SU-DHL-6 (cell line): ENCODE data around the gene MAP1B.

Source experiments
- EZH2phosphoT487 ChIP-seq: fragments of 200-600 bp; sonication (generic), shearing (Covaris generic); conservative IDR thresholded peaks from 2 replicates; pipeline ENCODE4 v1.6.1; 2018; ENCODE audit warnings: mild to moderate bottlenecking, antibody characterized with exemption, low read length, moderate library complexity, mixed read lengths
- TF ChIP-seq, protein P1 (sequence below): fragments of 200-600 bp; sonication (generic); IDR thresholded peaks from one replicate; pipeline ENCODE4 v1.5.1; 2017; ENCODE audit warnings: antibody characterized with exemption, mild to moderate bottlenecking, low read length, moderate library complexity; ENCODE audit not compliant: insufficient read depth, poor library complexity, severe bottlenecking

DNA sequence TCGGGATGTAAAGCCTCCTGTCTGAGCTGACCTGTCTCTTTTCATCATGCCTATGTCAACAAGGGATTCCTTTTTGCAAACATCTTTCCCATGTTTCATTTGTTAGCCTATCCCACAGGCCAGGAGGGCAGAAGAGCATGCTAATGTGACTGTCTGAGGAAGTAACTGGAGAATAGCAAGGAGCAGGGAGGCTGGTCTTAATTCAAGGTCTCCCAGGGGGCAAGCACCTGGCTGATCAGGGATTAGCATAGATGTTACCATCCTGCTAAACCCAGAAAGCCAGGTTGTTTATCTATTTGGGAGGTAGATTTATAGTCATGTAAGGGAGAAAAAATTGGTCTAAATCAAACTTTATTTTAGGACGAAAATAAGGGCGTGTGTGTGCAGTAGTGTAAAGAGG, 36.7 kb upstream of the MAP1B start:
- TF ChIP-seq, protein P1, sequence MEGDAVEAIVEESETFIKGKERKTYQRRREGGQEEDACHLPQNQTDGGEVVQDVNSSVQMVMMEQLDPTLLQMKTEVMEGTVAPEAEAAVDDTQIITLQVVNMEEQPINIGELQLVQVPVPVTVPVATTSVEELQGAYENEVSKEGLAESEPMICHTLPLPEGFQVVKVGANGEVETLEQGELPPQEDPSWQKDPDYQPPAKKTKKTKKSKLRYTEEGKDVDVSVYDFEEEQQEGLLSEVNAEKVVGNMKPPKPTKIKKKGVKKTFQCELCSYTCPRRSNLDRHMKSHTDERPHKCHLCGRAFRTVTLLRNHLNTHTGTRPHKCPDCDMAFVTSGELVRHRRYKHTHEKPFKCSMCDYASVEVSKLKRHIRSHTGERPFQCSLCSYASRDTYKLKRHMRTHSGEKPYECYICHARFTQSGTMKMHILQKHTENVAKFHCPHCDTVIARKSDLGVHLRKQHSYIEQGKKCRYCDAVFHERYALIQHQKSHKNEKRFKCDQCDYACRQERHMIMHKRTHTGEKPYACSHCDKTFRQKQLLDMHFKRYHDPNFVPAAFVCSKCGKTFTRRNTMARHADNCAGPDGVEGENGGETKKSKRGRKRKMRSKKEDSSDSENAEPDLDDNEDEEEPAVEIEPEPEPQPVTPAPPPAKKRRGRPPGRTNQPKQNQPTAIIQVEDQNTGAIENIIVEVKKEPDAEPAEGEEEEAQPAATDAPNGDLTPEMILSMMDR, result no peak
- no peak for TF ChIP-seq EZH2phosphoT487
